Endothelial cell (in vitro differentiated cells): ENCODE data around the gene PUDP. TPM values are rescaled to one million over a fixed set of nuclear protein-coding genes. Genes with fewer than 3 reads are reported as not detected.

Source experiments
- DNase-seq: peaks from one replicate; pipeline ENCODE4 v3.0.0; 2021; ENCODE audit warnings: low spot score
- H3K27ac Mint-ChIP-seq: one replicate; pipeline ENCODE4 v1.8.0; 2021; ENCODE audit warnings: mixed read lengths, inconsistent platforms; ENCODE audit not compliant: unreplicated experiment
- H3K27me3 Mint-ChIP-seq: one replicate; pipeline ENCODE4 v1.8.0; 2021; ENCODE audit warnings: mild to moderate bottlenecking, moderate library complexity, mixed read lengths, inconsistent platforms; ENCODE audit not compliant: unreplicated experiment
- H3K36me3 Mint-ChIP-seq: one replicate; pipeline ENCODE4 v1.8.0; 2021; ENCODE audit warnings: mild to moderate bottlenecking, low read depth, mixed read lengths, inconsistent platforms; ENCODE audit not compliant: unreplicated experiment
- H3K4me1 Mint-ChIP-seq: one replicate; pipeline ENCODE4 v1.8.0; 2021; ENCODE audit warnings: mild to moderate bottlenecking, mixed read lengths, inconsistent platforms; ENCODE audit not compliant: unreplicated experiment
- H3K4me3 Mint-ChIP-seq: one replicate; pipeline ENCODE4 v1.8.0; 2021; ENCODE audit warnings: mild to moderate bottlenecking, mixed read lengths, inconsistent platforms; ENCODE audit not compliant: unreplicated experiment
- H3K9me3 Mint-ChIP-seq: one replicate; pipeline ENCODE4 v1.8.0; 2021; ENCODE audit warnings: mixed read lengths, inconsistent platforms; ENCODE audit not compliant: unreplicated experiment
- total RNA-seq: library from RNA; stranded (reverse); fragmentation: NEBNext Ultra II Directional; extraction: Animal tissue kit (Norgen Biotek cat#: 25700); gene quantifications from one replicate; pipeline ENCODE4 v1.2.1, GENCODE V29; 2021; ENCODE audit not compliant: unreplicated experiment
- TF ChIP-seq, protein P1 (sequence below): fragments of 200-600 bp; sonication (generic); IDR thresholded peaks from one replicate; pipeline ENCODE4 v1.5.0; 2021; ENCODE audit warnings: antibody characterized with exemption; ENCODE audit not compliant: unreplicated experiment

Gene PUDP
- total RNA-seq, 1 donor from 2014 or later = 45.0 TPM

DNA sequence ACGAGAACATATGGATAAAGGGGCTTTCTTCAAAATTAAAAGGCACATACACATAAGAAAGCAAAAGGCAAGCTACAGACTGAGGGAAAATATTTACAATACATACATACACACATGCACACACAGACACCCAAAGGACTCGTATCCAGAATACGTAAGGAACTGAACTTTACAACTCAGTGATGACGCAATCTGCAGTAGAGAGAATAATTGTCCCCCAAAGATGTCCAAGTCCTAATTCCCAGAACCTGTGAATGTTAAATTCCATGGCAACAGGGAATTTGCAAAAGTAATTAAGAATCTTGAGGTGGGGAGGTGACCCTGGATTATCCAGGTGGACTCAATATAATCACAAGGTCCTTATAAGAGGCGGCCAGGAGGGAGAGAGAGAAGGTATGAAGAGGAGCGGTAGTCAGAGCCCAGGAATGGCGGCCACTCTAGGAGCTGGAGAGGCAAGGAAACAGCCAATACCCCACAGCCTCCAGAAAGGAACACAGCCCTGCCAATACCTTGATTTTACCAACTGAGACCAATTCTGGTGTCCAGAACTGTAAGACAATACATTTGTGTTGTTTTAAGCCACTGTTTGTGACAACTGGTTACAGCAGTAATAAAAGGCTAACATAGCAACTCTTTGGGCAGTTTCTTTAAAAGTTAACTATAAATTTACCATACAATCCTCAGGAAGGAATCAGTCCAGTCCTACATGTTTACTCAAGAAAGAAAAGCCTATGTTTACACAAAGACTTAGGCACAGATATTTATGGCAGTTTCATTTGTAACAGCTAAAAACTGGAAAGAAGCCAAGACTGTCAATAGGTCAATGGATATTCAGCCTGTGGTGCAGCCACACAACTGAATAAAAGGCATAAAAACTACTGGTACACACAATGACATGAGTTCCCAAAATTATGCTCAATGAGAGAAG, 27.7 kb downstream of the PUDP start:
- H3K27ac Mint-ChIP-seq = peak overlapping the region; percentile 36
- peaks cover 4% of the 10 kb centered on the region for H3K36me3 Mint-ChIP-seq
- TF ChIP-seq, protein P1, sequence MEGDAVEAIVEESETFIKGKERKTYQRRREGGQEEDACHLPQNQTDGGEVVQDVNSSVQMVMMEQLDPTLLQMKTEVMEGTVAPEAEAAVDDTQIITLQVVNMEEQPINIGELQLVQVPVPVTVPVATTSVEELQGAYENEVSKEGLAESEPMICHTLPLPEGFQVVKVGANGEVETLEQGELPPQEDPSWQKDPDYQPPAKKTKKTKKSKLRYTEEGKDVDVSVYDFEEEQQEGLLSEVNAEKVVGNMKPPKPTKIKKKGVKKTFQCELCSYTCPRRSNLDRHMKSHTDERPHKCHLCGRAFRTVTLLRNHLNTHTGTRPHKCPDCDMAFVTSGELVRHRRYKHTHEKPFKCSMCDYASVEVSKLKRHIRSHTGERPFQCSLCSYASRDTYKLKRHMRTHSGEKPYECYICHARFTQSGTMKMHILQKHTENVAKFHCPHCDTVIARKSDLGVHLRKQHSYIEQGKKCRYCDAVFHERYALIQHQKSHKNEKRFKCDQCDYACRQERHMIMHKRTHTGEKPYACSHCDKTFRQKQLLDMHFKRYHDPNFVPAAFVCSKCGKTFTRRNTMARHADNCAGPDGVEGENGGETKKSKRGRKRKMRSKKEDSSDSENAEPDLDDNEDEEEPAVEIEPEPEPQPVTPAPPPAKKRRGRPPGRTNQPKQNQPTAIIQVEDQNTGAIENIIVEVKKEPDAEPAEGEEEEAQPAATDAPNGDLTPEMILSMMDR = no peak
- H3K4me3 Mint-ChIP-seq = no peak overlapping the region
- H3K9me3 Mint-ChIP-seq = no peaks in the 10 kb centered on the region
- H3K27me3 Mint-ChIP-seq = no peaks in the 10 kb centered on the region
- DNase-seq = no peak
- peaks cover 43% of the 10 kb centered on the region for H3K4me1 Mint-ChIP-seq

- Mint-ChIP-seq H3K4me1 (peaks cover 36% of the 10 kb centered on the region), H3K4me3 (no peak overlapping the region), H3K36me3 (peaks cover 4% of the 10 kb centered on the region), H3K27me3 (no peaks in the 10 kb centered on the region), H3K9me3 (no peaks in the 10 kb centered on the region), H3K27ac (no peak overlapping the region)
- TF ChIP-seq, protein P1 = no peak
- no peak for DNase-seq
Observed at GRCh38 chrX:7117587-7117986, 30.4 kb downstream of the PUDP start.

- TF ChIP-seq, protein P1 = no peak
- Mint-ChIP-seq H3K9me3 (no peaks in the 10 kb centered on the region), H3K27me3 (no peaks in the 10 kb centered on the region), H3K4me1 (peaks cover 21% of the 10 kb centered on the region), H3K36me3 (peaks cover 4% of the 10 kb centered on the region), H3K27ac (no peak overlapping the region), H3K4me3 (no peak overlapping the region)
- DNase-seq = no peak
Observed at GRCh38 chrX:7116081-7116480, 31.9 kb downstream of the PUDP start.

DNA sequence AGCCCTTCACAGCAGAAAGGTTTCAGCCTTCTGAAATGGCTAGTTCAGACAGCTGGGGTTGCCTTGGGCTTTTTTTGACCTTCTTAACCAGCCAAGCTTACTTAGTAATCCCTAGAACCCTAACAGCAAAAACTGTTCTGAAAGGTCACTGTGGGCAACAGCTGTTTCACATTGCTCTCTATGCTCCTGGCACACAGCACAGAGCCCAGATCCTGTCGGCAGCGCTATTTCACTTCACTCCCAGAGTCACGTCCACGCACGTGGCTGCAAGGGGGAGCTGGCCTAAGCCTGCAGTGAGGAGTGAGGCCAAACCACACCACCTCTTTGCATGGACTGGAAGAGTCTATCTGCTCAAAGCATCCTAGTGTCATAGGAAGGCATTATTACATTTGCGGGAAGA, 32.4 kb downstream of the PUDP start:
- Mint-ChIP-seq H3K9me3 (no peaks in the 10 kb centered on the region), H3K27ac (no peak overlapping the region), H3K36me3 (peaks cover 4% of the 10 kb centered on the region), H3K4me3 (no peak overlapping the region), H3K27me3 (no peaks in the 10 kb centered on the region), H3K4me1 (peaks cover 21% of the 10 kb centered on the region)
- TF ChIP-seq, protein P1 = no peak
- DNase-seq = no peak

DNA sequence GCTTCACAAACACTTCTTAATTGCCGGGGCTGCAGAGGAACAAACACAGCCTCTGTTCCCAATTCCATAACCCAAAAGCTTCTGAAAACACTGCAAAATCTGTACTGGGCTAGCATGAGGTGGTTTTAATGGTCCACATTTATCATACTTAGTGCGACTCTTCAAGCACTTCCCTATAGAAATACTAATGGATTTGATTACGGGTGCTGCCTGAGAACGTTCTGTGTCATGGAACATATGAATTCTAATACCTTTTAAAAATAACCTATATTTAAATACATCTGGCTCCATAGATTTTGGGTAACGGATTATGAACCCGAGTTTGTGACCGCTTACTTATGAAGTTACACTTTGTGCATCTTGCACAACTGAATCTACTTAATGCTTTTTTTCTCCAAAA, 35.9 kb downstream of the PUDP start:
- H3K9me3 Mint-ChIP-seq = no peaks in the 10 kb centered on the region
- TF ChIP-seq, protein P1 = no peak
- H3K27me3 Mint-ChIP-seq = no peaks in the 10 kb centered on the region
- peaks cover 18% of the 10 kb centered on the region for H3K4me1 Mint-ChIP-seq
- no peak overlapping the region for H3K27ac Mint-ChIP-seq
- DNase-seq = no peak
- H3K4me3 Mint-ChIP-seq = no peak overlapping the region
- H3K36me3 Mint-ChIP-seq = peaks cover 3% of the 10 kb centered on the region
